ENCODE results near the gene TIMM50.
A peak's percentile ranks its signal among the peaks of the same experiment; 100 is the strongest.

TIMM50 gene

GRCh38 chr19:39500543-39500942, 19.9 kb downstream of the TIMM50 start:
- DNase-seq (ENCODE audit: low read depth), result no peak

DNA sequence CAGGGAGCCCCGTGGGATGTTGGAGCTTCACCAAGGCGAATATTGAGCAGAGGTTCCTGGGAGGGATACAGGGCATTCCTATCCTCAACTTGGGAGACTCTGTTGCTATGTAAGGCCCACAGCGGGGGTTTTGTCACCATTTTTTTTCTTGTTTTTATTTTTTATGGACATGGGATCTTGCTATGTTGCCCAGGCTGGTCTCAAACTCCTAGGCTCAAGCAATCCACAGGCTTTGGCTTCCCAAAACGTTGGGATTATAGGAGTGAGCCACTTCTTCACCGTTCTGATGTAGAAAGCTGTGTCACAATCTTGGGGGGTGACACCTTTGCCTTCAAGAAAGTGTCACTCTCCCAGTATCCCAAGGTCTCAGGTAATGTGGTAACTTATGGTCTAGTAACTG, 20.7 kb downstream of the TIMM50 start:
- DNase-seq (ENCODE audit: low read depth), result no peak

DNA sequence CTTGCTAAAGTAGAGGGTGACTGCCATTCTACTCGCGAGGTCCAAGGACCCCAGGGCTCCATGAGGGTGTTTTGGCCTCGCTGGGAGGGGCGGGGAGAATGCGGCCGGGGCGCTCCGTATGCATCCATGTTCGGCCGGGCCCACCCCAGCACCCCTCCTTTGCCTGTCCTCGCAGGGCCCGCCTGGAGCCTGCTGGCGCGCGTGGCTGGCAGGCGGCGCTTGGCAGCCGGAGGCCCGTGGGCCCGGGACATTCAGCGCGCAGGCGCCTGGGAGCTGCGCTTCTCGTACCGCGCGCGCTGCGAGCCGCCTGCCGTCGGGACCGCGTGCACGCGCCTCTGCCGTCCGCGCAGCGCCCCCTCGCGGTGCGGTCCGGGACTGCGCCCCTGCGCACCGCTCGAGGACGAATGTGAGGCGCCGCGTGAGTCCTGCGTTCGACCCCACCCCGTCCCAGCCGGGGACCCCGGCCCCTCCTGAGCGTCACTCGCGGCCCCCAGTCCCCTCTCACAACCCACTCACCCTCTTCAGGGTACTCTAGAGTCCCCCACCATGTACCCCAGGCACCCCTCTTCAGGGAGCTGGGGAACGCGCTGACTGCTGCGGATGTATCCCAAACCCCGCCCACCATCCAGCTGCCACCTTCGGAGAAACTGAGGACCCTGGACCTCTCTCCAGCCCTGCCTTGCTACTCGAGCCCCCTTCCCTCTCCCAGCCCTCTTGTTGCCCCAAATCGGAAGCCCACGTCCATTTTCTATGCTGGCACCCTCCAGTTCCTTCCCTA, 22.2 kb downstream of the TIMM50 start:
- DNase-seq (ENCODE audit: low read depth), result no peak

GRCh38 chr19:39506598-39506943, 25.9 kb downstream of the TIMM50 start:
- no peak for DNase-seq (ENCODE audit: low read depth)

- DNase-seq (ENCODE audit: low read depth), result no peak
Observed at GRCh38 chr19:39506944-39507714, 26.5 kb downstream of the TIMM50 start.

DNA sequence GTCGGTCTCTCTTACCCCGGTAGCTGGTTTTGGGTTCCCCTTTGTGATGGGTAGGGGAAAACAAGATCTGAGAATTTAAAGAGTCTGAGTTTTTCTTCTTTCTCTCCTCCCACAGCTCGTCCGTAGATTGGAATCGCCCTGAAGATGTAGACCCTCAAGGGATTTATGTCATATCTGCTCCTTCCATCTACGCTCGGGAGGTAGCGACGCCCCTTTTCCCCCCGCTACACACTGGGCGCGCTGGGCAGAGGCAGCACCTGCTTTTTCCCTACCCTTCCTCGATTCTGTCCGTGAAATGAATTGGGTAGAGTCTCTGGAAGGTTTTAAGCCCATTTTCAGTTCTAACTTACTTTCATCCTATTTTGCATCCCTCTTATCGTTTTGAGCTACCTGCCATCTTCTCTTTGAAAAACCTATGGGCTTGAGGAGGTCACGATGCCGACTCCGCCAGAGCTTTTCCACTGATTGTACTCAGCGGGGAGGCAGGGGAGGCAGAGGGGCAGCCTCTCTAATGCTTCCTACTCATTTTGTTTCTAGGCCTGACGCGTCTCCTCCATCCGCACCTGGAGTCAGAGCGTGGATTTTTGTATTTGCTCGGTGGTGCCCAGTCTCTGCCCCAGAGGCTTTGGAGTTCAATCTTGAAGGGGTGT, 27.2 kb downstream of the TIMM50 start:
- DNase-seq (ENCODE audit: low read depth), result no peak

DNA sequence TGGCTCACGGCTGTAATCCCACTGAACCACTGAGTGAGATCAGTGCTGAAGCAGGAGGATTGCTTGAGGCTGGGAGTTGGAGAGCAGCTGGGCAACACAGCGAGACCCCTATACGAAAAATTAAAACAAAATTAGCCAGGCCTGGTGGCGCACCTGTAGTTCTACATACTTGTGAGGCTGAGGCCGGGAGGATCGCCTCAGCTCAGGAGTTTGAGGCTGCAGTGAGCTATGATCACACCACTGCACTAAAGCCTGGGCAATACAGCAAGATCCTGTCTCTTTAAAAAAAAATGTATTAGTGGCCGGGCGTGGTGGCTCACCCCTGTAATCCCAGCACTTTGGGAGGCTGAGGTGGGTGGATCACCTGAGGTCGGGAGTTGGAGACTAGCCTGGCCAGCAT, 28.0 kb downstream of the TIMM50 start:
- DNase-seq (ENCODE audit: low read depth), result no peak

DNA sequence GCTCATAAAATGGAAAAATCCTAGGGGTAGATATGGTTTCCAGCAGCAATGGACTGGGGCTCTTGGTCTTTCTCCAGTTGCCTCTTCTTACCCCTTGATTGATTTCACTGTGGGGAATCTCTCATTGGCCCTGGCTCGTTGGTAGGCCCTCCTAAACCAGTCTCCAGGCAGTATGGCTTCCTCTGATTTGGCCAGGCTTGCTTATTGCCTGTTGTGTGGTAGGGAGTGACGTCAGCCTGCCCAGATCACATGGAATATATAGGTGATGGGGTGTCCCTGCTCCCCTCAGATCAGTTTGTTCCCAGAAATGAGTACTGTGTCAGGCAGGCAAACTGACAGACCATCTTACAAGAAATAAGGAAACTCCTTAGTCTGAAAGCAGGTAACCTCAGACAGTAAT, 28.6 kb downstream of the TIMM50 start:
- no peak for DNase-seq (ENCODE audit: low read depth)

DNA sequence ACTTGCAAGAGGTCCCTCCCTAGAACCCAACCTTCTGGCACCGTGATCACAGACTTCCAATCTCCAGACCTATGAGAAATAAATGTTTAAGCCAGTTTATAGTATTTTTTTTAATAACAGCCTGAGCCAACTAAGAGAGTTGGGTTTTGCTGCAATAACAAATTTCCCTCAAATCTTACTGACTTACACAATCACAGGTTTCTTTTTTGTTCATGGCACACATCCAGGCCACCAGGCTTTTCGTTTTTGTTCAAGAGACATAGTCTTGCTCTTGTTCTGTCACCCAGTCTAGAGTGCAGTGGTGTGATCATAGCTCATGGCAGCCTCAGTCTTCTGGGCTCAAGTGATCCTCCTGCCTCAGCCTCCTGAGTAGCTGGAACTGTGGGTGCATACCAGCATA, 32.4 kb downstream of the TIMM50 start:
- no peak for DNase-seq (ENCODE audit: low read depth)

DNA sequence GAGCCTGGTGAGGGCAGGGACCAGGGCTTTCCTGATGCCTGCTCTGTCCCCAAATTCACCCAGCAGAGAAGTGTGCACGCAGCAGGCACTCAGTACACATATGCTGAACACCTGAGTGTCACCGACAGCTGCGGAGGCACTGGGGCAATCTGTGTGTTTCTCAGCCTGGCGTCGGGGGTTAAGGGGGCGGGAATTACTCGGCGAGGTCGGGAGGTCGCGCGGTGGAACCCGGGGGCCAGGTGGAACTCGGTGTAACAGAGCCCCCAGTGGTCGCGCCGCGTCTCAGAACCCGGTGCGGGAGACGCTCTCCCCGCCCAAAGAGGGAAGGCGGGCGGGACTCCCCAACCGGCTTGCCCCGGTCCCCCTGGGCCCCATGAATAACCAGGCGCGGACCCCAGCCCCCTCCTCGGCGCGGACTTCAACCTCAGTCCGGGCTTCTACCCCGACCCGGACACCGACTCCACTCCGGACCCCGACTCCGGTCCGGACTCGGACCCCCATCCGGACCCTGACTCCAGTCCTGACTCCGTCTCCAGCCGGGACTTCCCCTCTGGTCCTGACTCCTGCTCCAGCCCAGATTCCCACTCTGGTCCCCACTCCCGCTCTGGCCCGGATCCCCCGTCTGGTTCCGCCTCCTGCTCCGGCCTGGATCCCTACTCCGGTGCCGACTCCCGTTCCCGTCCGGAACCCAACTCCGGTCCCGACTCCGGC, 34.4 kb downstream of the TIMM50 start, which contains the start of gene SELENOV:
Gene SELENOV (plus strand): TSS at position 300 of the 711 bp plus-strand sequence. CDS start 74 bp downstream, at position 374.
- no peak for DNase-seq (ENCODE audit: low read depth)

- no peak for DNase-seq (ENCODE audit: low read depth)
Observed at GRCh38 chr19:39515551-39516191, 35.0 kb downstream of the TIMM50 start.

GRCh38 chr19:39516270-39516669, 35.6 kb downstream of the TIMM50 start:
- no peak for DNase-seq (ENCODE audit: low read depth)

DNA sequence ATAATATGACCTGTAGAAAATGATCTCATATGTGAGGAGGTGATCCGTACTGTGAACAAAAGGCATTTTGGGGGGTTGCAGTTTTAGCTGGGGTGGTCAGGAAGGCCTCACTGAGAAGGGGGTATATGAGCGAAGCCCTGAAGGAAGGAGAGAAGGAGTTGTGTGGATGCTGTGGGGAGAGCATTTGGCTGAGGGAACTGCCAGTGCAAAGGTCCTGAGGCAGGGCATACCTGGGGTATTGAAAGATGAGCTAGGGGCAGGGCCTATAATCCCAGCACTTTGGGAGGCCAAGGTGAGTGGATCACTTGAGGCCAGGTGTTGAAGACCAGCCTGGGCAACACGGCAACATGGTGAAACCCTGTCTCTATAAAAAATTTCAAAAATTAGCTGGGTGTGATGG, 36.8 kb downstream of the TIMM50 start:
- DNase-seq (ENCODE audit: low read depth), result no peak

GRCh38 chr19:39518458-39518857, 37.8 kb downstream of the TIMM50 start:
- no peak for DNase-seq (ENCODE audit: low read depth)

GRCh38 chr19:39518975-39519374, 38.3 kb downstream of the TIMM50 start:
- no peak for DNase-seq (ENCODE audit: low read depth)

GRCh38 chr19:39520541-39521484, 40.2 kb downstream of the TIMM50 start:
- no peak for DNase-seq (ENCODE audit: low read depth)

- no peak for DNase-seq (ENCODE audit: low read depth)
Observed at GRCh38 chr19:39524495-39524894, 43.9 kb downstream of the TIMM50 start.

DNA sequence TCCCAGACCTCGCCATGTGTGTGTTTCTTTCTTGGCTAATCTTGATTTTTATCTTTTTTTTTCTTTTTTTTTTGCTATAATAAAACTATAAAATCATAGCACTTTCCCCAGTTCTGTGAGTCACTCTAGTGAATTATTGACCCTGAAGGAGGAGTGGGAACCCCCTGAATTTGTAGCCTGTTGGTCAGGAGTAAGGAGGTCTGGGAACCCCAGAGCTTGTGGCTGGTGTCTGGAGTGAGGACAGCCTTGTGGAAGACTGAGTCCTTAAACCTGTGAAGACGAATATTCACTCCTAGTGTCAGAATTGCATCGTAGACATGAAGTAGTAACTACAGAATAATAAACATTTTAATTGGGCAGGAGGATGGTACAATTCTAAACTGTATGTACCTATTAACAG, 44.6 kb downstream of the TIMM50 start:
- DNase-seq (ENCODE audit: low read depth), result no peak

DNA sequence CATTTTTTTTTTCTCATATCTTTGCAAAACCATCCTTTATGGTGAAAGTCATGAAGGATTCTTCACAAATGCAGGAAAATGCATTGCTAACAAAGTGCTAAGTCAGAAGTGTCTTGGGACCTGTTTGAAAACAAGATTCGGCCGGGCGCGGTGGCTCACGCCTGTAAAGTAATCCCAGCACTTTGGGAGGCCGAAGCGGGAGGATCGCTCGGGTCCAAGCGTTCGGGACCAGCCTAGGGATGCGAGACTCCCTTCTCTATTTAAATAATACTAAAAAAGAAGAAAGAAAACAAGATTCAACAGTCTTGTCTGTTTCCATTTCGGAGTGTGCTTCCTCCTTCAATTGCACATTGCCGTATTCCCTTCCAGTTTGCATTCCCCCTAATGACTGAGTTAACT, 51.2 kb downstream of the TIMM50 start:
- DNase-seq (ENCODE audit: low read depth), result no peak

DNA sequence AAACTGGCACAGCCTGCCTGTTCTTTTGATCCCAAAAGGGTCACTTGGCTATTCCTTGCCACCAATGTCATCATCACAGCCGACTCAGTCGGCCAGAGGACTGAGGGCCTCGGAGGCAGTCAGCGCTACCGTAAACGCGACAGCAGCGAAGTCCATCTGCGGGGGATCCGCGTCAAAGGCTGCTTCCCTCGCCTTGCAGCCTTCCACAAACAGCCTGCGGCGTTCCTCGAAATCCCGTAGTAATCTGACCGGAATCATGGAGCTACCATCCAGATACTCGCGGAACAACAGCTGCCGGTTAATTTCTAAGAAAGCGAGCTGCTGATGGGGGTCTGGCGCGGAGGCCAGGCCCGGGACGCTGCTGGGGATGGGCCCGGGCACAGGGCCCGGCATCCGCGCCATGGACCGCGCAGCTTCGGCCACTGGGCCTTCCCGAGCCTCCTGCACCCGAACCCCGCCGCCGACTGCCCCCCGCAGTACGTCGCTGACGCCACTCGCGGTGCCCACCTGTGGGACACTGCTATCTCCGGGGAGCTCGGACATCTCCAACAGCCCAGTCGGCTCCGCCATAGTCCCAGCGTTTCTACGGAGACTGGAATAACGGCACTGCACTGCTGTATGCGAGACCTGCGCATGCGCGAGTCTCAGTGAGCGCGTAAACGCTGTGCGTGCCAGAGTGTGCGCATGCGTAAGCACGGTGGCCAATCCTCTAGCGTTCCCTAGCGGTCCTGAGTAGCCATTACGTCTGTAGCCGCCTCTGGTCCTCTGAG, 51.8 kb downstream of the TIMM50 start, which contains the start of gene EID2B:
Gene EID2B (minus strand): TSS at position 620 of the 770 bp plus-strand sequence. CDS start 50 bp downstream, at position 570.
- peak; percentile 64 for DNase-seq (ENCODE audit: low read depth)
